Hematopoietic multipotent progenitor cell treated with erythropoietin and hydrocortisone succinate and interleukin-3 and kit ligand, for 4 days (in vitro differentiated cells): Measurements from ENCODE around the gene MYOCOS.
"Not testable (repeated sequence)": the region's sequence is repeated elsewhere in the genome, so short reads cannot be mapped to it uniquely, and the experiment has no call there.

Experiments used
- DNase-seq: peaks from one replicate; pipeline ENCODE4 v3.0.0-alpha.2; 2015

Gene MYOCOS

DNA sequence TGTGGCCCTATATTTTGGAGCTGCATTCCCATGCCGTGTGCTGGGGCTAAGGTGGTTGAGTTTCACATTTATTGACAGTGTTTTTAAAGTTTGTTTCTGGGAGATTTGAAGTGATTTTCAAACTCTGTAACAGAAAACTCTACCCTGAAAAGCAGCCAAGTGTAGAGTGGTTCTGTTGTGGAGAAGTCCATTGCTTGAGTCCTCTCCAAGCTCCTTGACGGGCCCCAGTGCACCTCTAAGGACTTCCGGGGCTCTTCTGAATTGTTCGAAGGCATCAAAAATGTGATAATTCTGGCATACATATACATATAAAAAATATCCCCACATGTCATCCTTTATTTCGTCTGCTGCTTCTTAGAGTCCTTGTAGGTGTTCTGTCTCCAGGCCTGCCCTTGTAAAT, 5.0 kb downstream of the MYOCOS start:
- no peak for DNase-seq

DNA sequence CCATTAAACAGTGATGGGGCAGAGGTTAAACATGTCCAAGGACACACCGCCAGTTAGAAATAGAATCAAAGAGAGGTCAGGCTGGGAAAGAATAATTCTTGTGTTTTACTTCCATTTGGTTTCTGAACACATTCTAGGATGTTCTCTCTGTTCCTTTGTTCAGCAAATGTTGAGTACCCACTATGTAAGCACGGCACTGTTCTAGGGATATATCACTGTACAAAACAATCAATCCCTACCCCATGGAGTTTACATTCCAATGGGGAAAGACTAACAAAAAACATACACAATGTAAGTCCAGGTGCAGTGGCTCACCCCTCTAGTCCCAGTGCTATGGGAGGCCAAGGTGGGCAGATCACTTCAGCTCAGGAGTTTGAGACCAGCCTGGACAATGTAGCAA, 6.2 kb downstream of the MYOCOS start:
- no peak for DNase-seq

DNA sequence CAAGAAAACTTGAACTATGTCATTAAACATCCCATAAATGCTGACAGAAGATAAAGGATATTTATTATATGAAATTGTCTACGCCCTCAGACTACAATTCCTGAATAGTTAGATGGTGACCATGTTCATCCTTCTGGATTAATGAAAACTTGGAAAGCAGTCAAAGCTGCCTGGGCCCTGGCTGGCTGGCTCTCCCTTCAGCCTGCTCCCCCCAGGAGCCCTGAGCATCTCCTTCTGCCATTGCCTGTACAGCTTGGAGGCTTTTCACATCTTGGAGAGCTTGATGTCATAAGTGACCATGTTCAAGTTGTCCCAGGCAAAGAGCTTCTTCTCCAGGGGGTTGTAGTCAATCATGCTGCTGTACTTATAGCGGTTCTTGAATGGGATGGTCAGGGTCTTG, 13.6 kb downstream of the MYOCOS start:
- no peak for DNase-seq

GRCh38 chr1:171636141-171636540, 14.1 kb downstream of the MYOCOS start:
- DNase-seq: no peak

DNA sequence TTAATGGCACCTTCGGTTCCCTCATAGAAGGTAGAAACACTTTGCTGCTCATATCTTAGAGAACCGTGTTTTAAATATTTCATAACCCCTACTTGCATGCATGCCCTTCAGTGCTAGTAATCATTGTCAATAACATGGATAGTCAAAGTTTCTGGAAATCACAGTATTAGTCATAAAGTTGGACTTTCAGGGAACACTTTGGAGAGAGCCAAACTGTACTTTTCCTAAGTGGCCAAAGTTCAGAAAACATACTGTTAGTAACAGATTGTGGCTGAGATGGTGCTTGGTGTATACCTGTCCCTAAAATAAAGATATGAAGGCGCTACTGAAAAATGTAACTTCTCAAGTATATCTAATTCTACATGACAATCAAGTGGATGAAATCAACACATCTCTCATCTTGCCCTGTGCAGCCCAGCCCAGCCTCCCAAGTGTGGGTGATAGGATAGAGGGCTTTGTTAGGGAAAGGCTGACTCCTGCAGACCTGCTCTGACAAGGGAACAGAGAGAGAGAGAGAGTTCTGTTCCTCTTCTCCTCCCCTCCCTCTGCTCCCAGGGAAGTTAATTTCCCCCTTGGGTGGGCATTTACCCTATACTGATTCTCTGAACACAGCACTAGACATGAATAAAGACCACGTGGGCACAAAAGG, 16.0 kb downstream of the MYOCOS start:
- no peak for DNase-seq

DNA sequence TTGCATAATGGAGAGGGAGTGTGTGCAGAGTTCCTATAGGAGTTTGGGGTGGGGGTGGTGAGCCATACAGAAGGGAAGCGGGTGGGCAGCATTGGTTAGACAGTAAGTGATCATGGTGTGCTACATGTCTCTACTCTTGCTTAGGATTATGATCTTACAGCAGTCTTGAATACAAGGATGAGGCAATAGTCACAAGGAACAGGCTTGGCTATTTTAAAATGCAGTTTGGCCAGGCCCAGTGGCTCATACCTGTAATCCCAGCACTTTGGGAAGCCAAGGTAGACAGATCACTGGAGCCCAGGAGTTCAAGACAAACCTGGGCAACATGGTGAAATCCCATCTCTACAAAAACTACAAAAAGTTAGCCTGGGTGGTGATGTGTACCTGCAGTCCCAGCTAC, 18.2 kb downstream of the MYOCOS start:
- DNase-seq: no peak

GRCh38 chr1:171641076-171641864, 19.2 kb downstream of the MYOCOS start:
- no peak for DNase-seq

- no peak for DNase-seq
These were observed 20.2 kb downstream of the MYOCOS start for GRCh38 chr1:171642197-171642596.

GRCh38 chr1:171643156-171643555, 21.1 kb downstream of the MYOCOS start:
- DNase-seq: no peak

DNA sequence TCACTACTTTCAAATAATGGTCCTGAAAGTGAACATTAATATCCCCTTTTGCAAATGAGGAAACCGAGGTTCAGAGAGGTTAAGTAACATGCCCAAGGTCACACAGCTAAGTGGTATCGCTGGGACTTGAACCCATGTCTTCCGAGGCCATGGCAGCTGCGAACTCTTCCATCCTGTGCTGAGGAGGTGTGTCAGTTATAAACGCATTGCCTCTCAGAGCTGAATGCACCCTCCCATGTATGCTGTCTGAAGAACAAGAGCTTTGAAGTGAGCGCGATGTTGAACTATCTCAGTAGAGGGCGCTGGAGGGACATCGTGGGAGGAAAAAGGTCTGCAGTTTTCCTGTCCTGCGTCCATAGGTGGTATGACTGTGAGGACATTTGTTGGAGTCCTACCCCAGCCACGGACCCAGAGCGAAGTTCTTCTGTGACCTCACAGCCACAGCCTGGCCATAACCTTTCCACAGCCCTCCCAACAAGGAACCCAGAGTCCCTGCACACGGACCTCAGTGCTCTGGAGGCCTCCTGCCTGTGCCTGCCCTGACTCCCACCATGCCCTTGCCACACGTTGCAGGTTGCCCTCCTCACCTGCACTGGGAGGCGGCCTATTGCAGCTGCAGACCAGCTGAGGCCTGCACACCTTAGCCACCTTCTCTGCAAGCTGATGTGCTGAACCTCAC, 22.9 kb downstream of the MYOCOS start:
- peak; percentile 96 for DNase-seq

- DNase-seq: no peak
These were observed 23.7 kb downstream of the MYOCOS start for GRCh38 chr1:171645553-171646248.

DNA sequence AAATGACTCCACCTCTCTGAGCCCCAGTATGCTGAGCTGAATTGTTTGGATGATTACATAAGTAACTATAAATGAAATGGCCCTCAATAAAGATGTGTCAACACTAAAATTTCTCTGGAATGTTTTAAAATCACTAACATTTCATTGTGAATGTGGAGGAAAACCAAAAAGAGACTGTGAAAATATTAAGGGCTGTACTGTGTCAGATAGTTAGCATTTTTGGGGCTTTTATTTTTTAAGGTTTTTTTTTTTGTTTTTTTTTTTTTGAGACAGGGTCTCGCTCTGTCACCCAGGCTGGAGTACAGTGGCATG, 24.2 kb downstream of the MYOCOS start:
- DNase-seq: no peak

DNA sequence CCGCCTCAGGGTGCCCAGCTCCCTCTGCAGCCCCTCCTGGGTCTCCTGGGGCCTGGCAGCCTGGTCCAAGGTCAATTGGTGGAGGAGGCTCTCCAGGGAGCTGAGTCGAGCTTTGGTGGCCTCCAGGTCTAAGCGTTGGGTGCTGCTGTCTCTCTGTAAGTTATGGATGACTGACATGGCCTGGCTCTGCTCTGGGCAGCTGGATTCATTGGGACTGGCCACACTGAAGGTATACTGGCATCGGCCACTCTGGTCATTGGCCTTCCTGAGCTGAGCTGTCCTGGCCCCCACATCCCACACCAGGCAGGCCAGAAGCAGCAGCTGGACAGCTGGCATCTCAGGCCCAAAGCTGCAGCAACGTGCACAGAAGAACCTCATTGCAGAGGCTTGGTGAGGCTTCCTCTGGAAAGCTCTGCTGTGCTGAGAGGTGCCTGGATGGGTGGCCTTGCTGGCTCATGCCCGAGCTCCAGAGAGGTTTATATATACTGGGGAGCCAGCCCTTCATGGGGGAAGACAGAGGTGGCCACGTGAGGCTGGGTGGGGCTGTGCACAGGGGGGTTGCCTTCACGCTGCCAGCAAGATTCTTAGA, 30.3 kb downstream of the MYOCOS start, which contains the start of gene MYOC:
TSS of gene MYOC (minus strand) at position 455 of the 589 bp plus-strand sequence. CDS start at position 378, 77 bp downstream.
- no peak for DNase-seq

GRCh38 chr1:171653796-171654195, 31.8 kb downstream of the MYOCOS start:
- DNase-seq: no peak

- DNase-seq: no peak
These were observed 32.3 kb downstream of the MYOCOS start for GRCh38 chr1:171654201-171654941.

- peak; percentile 88 for DNase-seq
These were observed 33.1 kb downstream of the MYOCOS start for GRCh38 chr1:171654942-171655745.

- no peak for DNase-seq
These were observed 33.7 kb downstream of the MYOCOS start for GRCh38 chr1:171655746-171656116.

DNA sequence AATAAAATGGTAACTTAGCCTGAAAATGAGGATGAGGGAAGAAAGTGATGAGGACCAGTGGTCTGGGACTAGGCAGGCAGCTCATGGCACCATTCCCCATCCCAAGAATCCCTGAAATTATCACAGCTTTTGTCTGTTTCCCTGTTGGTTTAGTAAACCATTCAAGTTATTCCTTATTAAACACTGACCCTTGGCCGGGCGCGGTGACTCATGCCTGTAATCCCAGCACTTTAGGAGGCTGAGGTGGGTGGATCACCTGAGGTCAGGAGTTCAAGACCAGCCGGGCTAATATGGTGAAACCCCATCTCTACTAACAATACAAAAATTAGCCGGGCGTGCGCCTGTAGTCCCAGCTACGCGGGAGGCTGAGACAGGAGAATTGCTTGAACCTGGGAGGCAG, 34.2 kb downstream of the MYOCOS start:
- DNase-seq: not testable (repeated sequence)

DNA sequence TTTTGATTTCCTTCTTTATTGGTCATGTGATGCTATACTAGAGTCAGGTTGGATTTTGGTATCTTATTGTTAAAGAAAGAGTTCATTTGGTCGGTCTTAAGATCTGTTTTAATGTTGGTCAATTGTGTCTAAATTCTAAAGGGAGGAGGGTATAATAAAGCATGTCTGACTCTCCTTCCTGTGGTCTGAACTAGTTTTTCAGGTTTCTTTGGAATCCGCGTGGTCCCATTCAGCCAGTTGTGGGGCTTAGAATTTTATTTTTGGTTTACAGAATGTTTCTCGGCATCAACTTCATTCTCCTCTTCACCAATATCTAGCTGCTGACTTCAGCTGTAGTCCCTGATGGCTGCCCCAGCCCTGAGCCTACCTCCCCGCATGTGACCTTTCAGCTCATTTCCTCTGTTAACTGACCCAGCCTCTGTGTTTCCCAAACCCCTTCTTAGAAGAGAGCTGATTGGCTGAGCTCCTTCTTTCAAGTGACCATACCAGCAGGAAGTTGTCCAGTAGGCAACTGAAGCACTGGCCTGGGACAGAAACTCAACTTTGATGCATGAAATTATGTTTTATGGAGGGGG, 39.1 kb downstream of the MYOCOS start:
- DNase-seq: no peak

GRCh38 chr1:171663036-171663853, 41.2 kb downstream of the MYOCOS start:
- no peak for DNase-seq
